ENCODE results near the gene WSB1. TPM values are rescaled to one million over a fixed set of nuclear protein-coding genes. Genes with fewer than 3 reads are reported as not detected.
A peak's percentile ranks its signal among the peaks of the same experiment; 100 is the strongest.
"Not testable (repeated sequence)": the region's sequence is repeated elsewhere in the genome, so short reads cannot be mapped to it uniquely, and the experiment has no call there.

Gene WSB1
- total and polyA plus RNA-seq, 4 donors, result 26.6 to 86.2 (median 45.8) TPM

GRCh38 chr17:27247958-27248342 lies 46.0 kb upstream of the WSB1 start:
- no peaks in the 10 kb centered on the region for H3K9me3 ChIP-seq (ENCODE audit: control insufficient read depth in 4 of 4, low read length in 3 of 4)
- H3K9ac ChIP-seq (ENCODE audit: low read depth in 1 of 2, low read length in 2 of 2), result no peak overlapping the region
- peaks cover 12 to 37% (median 29%) of the 10 kb centered on the region in 4 donors for H3K4me1 ChIP-seq (ENCODE audit: control insufficient read depth in 4 of 4, insufficient read depth in 4 of 4, low read length in 3 of 4)
- DNase-seq (ENCODE audit: low spot score), result no peak
- H3K36me3 ChIP-seq (ENCODE audit: control insufficient read depth in 4 of 4, insufficient read depth in 3 of 4, low read depth in 1 of 4, low read length in 3 of 4), result no peaks in the 10 kb centered on the region
- 81% methylated on average over 3 of the region's 3 CpGs for WGBS
- H3K27ac ChIP-seq (ENCODE audit: low read depth in 1 of 2, low read length in 2 of 2), result peak overlapping the region; percentile 22 to 70
- no peaks in the 10 kb centered on the region for H3K27me3 ChIP-seq (ENCODE audit: control insufficient read depth in 4 of 4, insufficient read depth in 4 of 4, low read length in 3 of 4)
- TF ChIP-seq EGR1 (IDR thresholded peaks at IDR 0.05; ENCODE audit: low read depth in 2 of 2), result no peak
- TF ChIP-seq, protein P1, sequence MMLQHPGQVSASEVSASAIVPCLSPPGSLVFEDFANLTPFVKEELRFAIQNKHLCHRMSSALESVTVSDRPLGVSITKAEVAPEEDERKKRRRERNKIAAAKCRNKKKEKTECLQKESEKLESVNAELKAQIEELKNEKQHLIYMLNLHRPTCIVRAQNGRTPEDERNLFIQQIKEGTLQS (IDR thresholded peaks at IDR 0.05), result no peak
- TF ChIP-seq MAX (IDR thresholded peaks at IDR 0.05), result no peak
- H3K4me3 ChIP-seq (ENCODE audit: low read depth in 1 of 3, low read length in 3 of 3), result no peak overlapping the region

DNA sequence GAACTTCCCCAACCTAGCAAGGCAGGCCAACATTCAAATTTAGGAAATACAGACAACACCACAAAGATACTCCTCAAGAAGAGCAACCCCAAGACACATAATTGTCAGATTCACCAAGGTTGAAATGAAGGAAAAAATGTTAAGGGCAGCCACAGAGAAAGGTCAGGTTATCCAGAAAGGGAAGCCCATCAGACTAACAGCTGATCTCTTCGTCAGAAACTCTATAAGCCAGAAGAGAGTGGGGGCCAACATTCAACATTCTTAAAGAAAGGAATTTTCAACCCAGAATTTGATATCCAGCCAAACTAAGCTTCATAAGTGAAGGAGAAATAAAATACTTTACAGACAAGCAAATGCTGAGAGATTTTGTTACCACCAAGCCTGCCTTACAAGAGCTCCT lies 43.1 kb upstream of the WSB1 start:
- DNase-seq (ENCODE audit: low spot score); H3K4me3 ChIP-seq (ENCODE audit: low read depth in 1 of 3, low read length in 3 of 3); H3K27ac ChIP-seq (ENCODE audit: low read depth in 1 of 2, low read length in 2 of 2); H3K36me3 ChIP-seq (ENCODE audit: control insufficient read depth in 4 of 4, insufficient read depth in 3 of 4, low read depth in 1 of 4, low read length in 3 of 4); H3K27me3 ChIP-seq (ENCODE audit: control insufficient read depth in 4 of 4, insufficient read depth in 4 of 4, low read length in 3 of 4); H3K9me3 ChIP-seq (ENCODE audit: control insufficient read depth in 4 of 4, low read length in 3 of 4); H3K9ac ChIP-seq (ENCODE audit: low read depth in 1 of 2, low read length in 2 of 2): not testable (repeated sequence)
- H3K4me1 ChIP-seq (ENCODE audit: control insufficient read depth in 4 of 4, insufficient read depth in 4 of 4, low read length in 3 of 4), result peaks cover 4 to 20% (median 13%) of the 10 kb centered on the region in 4 donors
- WGBS, result 86% methylated on average over 1 of the region's 1 CpG

GRCh38 chr17:27254802-27255201 lies 39.1 kb upstream of the WSB1 start:
- DNase-seq (ENCODE audit: low spot score); H3K9ac ChIP-seq (ENCODE audit: low read depth in 1 of 2, low read length in 2 of 2); H3K4me3 ChIP-seq (ENCODE audit: low read depth in 1 of 3, low read length in 3 of 3); H3K36me3 ChIP-seq (ENCODE audit: control insufficient read depth in 4 of 4, insufficient read depth in 3 of 4, low read depth in 1 of 4, low read length in 3 of 4); H3K9me3 ChIP-seq (ENCODE audit: control insufficient read depth in 4 of 4, low read length in 3 of 4); H3K27me3 ChIP-seq (ENCODE audit: control insufficient read depth in 4 of 4, insufficient read depth in 4 of 4, low read length in 3 of 4); H3K27ac ChIP-seq (ENCODE audit: low read depth in 1 of 2, low read length in 2 of 2); H3K4me1 ChIP-seq (ENCODE audit: control insufficient read depth in 4 of 4, insufficient read depth in 4 of 4, low read length in 3 of 4): not testable (repeated sequence)
- 89% methylated on average over 4 of the region's 4 CpGs for WGBS

- Histone ChIP-seq H3K27ac (ENCODE audit: low read depth in 1 of 2, low read length in 2 of 2) (peak overlapping the region in 1 of 2 donors; percentile 36), H3K9ac (ENCODE audit: low read depth in 1 of 2, low read length in 2 of 2) (no peak overlapping the region), H3K36me3 (ENCODE audit: control insufficient read depth in 4 of 4, insufficient read depth in 3 of 4, low read depth in 1 of 4, low read length in 3 of 4) (no peaks in the 10 kb centered on the region), H3K27me3 (ENCODE audit: control insufficient read depth in 4 of 4, insufficient read depth in 4 of 4, low read length in 3 of 4) (no peaks in the 10 kb centered on the region), H3K4me3 (ENCODE audit: low read depth in 1 of 3, low read length in 3 of 3) (no peak overlapping the region), H3K9me3 (ENCODE audit: control insufficient read depth in 4 of 4, low read length in 3 of 4) (no peaks in the 10 kb centered on the region), H3K4me1 (ENCODE audit: control insufficient read depth in 4 of 4, insufficient read depth in 4 of 4, low read length in 3 of 4) (no peaks in the 10 kb centered on the region)
- 75% methylated on average over 5 of the region's 5 CpGs for WGBS
- no peak for DNase-seq (ENCODE audit: low spot score)
- TF ChIP-seq JUND (IDR thresholded peaks at IDR 0.05) (no peak), SP1 (IDR thresholded peaks at IDR 0.05) (no peak), HNF4G (IDR thresholded peaks at IDR 0.05) (no peak), FOXA1 (IDR thresholded peaks at IDR 0.05) (no peak), YY1 (IDR thresholded peaks at IDR 0.05) (no peak), RXRA (IDR thresholded peaks at IDR 0.05) (peak in 1 of 2 donors; percentile 14), HNF4A (conservative IDR thresholded peaks at IDR 0.05) (no peak), NR2F2 (IDR thresholded peaks at IDR 0.05) (peak; percentile 85), MAX (IDR thresholded peaks at IDR 0.05) (no peak), REST (IDR thresholded peaks at IDR 0.05) (no peak), GABPA (IDR thresholded peaks at IDR 0.05 in 1 of 2, conservative IDR thresholded peaks at IDR 0.05 in 1 of 2) (no peak), CTCF (IDR thresholded peaks at IDR 0.05; ENCODE audit: low read depth, low read length, missing input control) (no peak), TAF1 (conservative IDR thresholded peaks at IDR 0.05) (no peak)
- TF ChIP-seq, protein P1 (IDR thresholded peaks at IDR 0.05), result no peak
These were observed 37.5 kb upstream of the WSB1 start for GRCh38 chr17:27256225-27257030.

Data from liver (tissue), 9 donors.